Measurements from ENCODE around the gene DIRAS3. TPM values are rescaled to one million over a fixed set of nuclear protein-coding genes. Genes with fewer than 3 reads are reported as not detected.

Gene DIRAS3
- 0.78 and 1.8 TPM in 2 replicates for total RNA-seq

GRCh38 chr1:68049941-68050878 is at the start of gene DIRAS3:
Gene DIRAS3 (minus strand): TSS chr1:68050627. CDS start chr1:68047297, 3,330 bp downstream.

Other genes with a start within 250 kb of the DIRAS3 start
- gene GNG12, start 217.2 kb downstream of the DIRAS3 start, total RNA-seq: 160 and 171 TPM in 2 replicates
- 102 and 111 TPM in 2 replicates for gene WLS, start 181.9 kb upstream of the DIRAS3 start, total RNA-seq